ENCODE data around the gene LGALS3. TPM values are rescaled to one million over a fixed set of nuclear protein-coding genes. Genes with fewer than 3 reads are reported as not detected.

Gene LGALS3
- total RNA-seq, 3 donors from 2014 or later = 293 to 580 (median 571) TPM

DNA sequence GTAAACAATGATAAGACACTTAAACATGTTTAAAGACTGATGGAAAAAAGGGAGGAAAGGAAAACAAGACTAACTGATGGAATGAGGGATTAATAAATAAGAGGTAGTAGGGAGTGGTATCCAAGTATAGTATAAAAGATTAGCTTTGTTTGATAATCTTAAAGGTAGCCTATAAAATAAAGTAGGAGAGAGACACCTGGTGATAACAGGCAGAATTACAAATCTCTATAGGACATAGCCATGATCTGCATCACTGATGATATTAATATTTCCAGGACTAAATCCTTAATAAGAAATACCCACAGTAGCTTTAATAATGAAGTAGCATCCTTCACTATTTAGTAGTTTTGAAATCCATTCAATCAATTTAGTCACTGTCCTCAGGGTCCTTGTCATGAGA lies 31.9 kb downstream of the LGALS3 start:
- Histone ChIP-seq H3K9me3 (no peaks in the 10 kb centered on the region), H3K4me1 (no peaks in the 10 kb centered on the region), H3K27ac (no peak overlapping the region), H3K36me3 (no peaks in the 10 kb centered on the region), H3K27me3 (no peaks in the 10 kb centered on the region), H3K4me3 (no peak overlapping the region)
- no peak for TF ChIP-seq POLR2A (IDR thresholded peaks at IDR 0.05)
- TF ChIP-seq POLR2AphosphoS5 (IDR thresholded peaks at IDR 0.05) = no peak
- TF ChIP-seq, protein P1, sequence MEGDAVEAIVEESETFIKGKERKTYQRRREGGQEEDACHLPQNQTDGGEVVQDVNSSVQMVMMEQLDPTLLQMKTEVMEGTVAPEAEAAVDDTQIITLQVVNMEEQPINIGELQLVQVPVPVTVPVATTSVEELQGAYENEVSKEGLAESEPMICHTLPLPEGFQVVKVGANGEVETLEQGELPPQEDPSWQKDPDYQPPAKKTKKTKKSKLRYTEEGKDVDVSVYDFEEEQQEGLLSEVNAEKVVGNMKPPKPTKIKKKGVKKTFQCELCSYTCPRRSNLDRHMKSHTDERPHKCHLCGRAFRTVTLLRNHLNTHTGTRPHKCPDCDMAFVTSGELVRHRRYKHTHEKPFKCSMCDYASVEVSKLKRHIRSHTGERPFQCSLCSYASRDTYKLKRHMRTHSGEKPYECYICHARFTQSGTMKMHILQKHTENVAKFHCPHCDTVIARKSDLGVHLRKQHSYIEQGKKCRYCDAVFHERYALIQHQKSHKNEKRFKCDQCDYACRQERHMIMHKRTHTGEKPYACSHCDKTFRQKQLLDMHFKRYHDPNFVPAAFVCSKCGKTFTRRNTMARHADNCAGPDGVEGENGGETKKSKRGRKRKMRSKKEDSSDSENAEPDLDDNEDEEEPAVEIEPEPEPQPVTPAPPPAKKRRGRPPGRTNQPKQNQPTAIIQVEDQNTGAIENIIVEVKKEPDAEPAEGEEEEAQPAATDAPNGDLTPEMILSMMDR (IDR thresholded peaks at IDR 0.05) = peak in 2 of 3 donors; percentile 66 to 79
- intact Hi-C loops (cut with DNase I; ENCODE audit: low total_unique reads) = no loop called here
- DNase-seq (ENCODE audit: low spot score in 2 of 2) = no peak

DNA sequence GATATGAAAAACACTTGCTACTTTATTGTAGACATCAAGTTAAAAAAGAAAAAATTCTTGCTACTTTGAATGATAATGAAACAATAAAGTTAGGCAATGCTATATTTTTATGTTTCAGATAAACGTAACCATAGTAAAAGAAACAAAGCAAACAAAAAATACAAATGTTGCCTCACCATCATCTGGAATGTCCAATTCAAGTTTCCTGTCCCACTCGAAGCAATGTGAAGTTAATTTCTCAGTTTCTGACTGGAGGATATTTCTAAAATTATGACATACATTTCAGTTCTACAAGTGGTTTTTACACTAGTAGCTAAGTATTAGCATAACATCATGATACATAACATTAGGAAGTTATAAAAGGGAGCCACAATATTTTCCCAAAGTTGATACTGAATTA lies 41.5 kb downstream of the LGALS3 start:
- H3K27me3 ChIP-seq = no peaks in the 10 kb centered on the region
- no peak for TF ChIP-seq POLR2AphosphoS5 (IDR thresholded peaks at IDR 0.05)
- TF ChIP-seq POLR2A (IDR thresholded peaks at IDR 0.05) = no peak
- TF ChIP-seq, protein P1 (IDR thresholded peaks at IDR 0.05) = no peak
- no peak for DNase-seq (ENCODE audit: low spot score in 2 of 2)
- no peaks in the 10 kb centered on the region for H3K4me1 ChIP-seq
- H3K9me3 ChIP-seq = no peaks in the 10 kb centered on the region
- intact Hi-C loops (cut with DNase I; ENCODE audit: low total_unique reads) = no loop called here
- no peak overlapping the region for H3K4me3 ChIP-seq
- no peaks in the 10 kb centered on the region for H3K36me3 ChIP-seq
- no peak overlapping the region for H3K27ac ChIP-seq

DNA sequence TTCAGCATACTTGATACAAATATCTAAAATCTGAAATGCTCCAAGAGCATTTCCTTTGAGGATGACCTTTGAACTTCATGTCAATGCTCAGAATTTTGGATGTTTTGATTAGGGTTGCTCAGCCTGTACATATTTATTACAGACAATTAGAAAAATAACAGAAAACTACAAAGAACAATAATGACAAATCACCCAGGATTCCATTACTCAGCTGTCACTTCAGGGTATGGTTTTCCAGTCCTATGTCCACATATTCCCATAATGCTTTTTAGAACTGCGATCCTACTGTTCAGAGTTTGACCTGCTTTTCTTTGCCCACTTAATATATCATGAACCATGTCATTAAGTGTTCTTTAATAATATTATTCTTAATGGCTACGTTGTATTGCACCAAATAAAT lies 51.0 kb downstream of the LGALS3 start:
- no peaks in the 10 kb centered on the region for H3K4me1 ChIP-seq
- H3K27me3 ChIP-seq = no peaks in the 10 kb centered on the region
- no peaks in the 10 kb centered on the region for H3K36me3 ChIP-seq
- H3K4me3 ChIP-seq = no peak overlapping the region
- intact Hi-C loops (cut with DNase I; ENCODE audit: low total_unique reads) = no loop called here
- H3K9me3 ChIP-seq = no peaks in the 10 kb centered on the region
- DNase-seq (ENCODE audit: low spot score in 2 of 2) = no peak
- H3K27ac ChIP-seq = peak overlapping the region; percentile 20 to 73
- TF ChIP-seq, protein P1 (IDR thresholded peaks at IDR 0.05) = no peak
- TF ChIP-seq POLR2AphosphoS5 (IDR thresholded peaks at IDR 0.05) = no peak
- no peak for TF ChIP-seq POLR2A (IDR thresholded peaks at IDR 0.05)

DNA sequence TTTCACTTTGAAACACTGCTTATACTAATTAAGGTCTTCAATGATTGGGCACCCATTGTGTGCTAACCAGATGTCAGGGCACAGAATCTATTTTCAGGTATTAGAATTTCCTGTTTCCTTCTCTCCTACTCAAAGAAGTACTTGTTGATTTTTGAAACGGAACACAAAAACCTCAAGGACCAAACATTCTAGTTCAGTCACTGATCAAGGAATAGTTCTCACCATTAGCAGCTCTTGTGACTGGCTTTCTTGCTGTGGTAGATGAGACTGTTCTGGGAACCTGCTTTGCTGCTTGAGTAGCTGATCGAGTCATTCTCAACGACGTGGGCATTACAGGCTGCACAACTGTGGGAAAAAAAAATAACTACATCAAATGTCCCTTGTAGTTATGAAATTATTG lies 51.4 kb downstream of the LGALS3 start:
- intact Hi-C loops (cut with DNase I; ENCODE audit: low total_unique reads) = no loop called here
- Histone ChIP-seq H3K4me3 (no peak overlapping the region), H3K9me3 (no peaks in the 10 kb centered on the region), H3K27me3 (no peaks in the 10 kb centered on the region), H3K4me1 (no peaks in the 10 kb centered on the region), H3K36me3 (no peaks in the 10 kb centered on the region), H3K27ac (peak overlapping the region; percentile 20 to 73)
- TF ChIP-seq, protein P1 (IDR thresholded peaks at IDR 0.05) = no peak
- TF ChIP-seq POLR2AphosphoS5 (IDR thresholded peaks at IDR 0.05) (no peak), POLR2A (IDR thresholded peaks at IDR 0.05) (no peak)
- peak in 1 of 2 donors; percentile 20 for DNase-seq (ENCODE audit: low spot score in 2 of 2)

DNA sequence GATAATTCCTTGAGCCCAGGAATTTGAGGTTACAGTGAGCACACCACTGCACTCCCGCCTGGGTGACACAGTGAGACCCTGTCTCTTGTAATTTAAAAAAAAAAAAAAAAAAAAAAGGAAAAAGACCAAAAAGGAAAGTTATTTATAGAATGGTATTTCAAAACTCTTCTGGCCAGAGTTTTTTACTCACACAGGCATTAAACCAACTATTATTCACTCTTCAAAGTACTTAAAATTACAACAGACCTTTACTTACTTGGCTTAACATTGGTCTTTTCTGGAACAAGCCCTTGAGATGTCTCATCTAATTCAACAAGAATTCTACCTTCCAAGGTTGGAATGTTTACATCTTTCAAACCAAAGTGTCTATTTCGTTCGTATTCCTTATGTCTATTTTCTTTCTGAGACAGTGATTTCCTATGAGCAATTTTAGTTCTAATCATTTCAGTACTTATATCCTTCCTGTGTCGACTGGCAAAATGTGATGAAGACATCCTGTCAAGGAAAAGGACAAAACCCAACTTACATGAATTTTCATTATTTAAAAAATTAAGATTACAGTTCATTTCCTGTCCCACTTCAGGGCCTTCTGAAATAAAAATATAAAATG lies 59.7 kb downstream of the LGALS3 start:
- TF ChIP-seq POLR2AphosphoS5 (IDR thresholded peaks at IDR 0.05) (no peak), POLR2A (IDR thresholded peaks at IDR 0.05) (no peak)
- TF ChIP-seq, protein P1 (IDR thresholded peaks at IDR 0.05) = no peak
- intact Hi-C loops (cut with DNase I; ENCODE audit: low total_unique reads) = no loop called here
- no peaks in the 10 kb centered on the region for H3K9me3 ChIP-seq
- H3K27ac ChIP-seq = no peak overlapping the region
- peaks cover 0 to 3% of the 10 kb centered on the region in 2 donors for H3K4me1 ChIP-seq
- H3K27me3 ChIP-seq = no peaks in the 10 kb centered on the region
- no peaks in the 10 kb centered on the region for H3K36me3 ChIP-seq
- H3K4me3 ChIP-seq = no peak overlapping the region
- DNase-seq (ENCODE audit: low spot score in 2 of 2) = no peak
